HG03432 (cell line): ENCODE results near the gene PRMT7.

Experiments
- ATAC-seq: cut with Tn5 transposase; IDR thresholded peaks from one replicate; pipeline ENCODE4 v1.9.1; 2021; ENCODE audit warnings: mild to moderate bottlenecking, moderate library complexity; ENCODE audit not compliant: unreplicated experiment

PRMT7 gene

DNA sequence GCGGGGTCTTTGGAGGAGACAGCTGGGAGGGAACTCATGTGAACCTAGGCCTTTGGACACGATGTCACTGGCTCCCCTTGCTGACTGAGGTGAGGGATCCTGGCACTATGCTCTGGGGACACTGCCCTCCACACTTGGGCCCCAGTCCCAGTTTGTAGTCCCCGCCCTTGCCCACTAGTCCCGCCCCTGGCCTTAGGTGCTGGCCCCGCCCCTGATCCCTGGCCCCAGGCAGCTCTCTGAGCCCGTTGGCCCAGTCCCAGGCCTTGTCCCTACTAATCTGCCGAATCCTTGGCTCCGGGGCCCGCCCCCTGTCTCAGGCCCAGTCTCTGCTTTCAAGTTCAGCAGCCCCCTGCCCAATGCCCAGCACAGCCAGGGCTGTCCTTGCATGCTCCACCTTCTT, 76.5 kb downstream of the PRMT7 start:
- ATAC-seq: no peak

DNA sequence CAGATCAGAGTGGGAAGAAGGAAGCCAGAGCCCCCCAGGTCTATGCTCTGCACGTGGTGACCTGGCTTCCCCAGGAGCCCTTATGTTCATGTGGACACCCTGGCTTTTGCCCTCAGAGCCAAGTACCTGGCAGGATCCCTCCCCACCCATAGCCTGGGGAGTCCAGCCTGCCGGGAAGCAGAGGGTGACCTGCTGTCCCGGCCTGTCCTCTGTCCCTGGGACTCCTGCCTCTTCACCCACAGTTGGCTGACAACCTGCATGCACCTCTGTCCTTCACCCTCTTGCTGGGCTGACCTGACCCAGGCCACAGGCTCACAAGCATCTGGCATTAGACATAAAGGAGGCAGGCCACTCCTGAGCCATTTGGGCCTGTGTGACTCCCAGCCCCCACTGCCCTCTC, 77.3 kb downstream of the PRMT7 start:
- no peak for ATAC-seq

GRCh38 chr16:68389006-68389405, 78.2 kb downstream of the PRMT7 start:
- no peak for ATAC-seq

- no peak for ATAC-seq
Measured at GRCh38 chr16:68389750-68390371, 79.0 kb downstream of the PRMT7 start.

GRCh38 chr16:68393333-68393732, 82.5 kb downstream of the PRMT7 start:
- no peak for ATAC-seq

DNA sequence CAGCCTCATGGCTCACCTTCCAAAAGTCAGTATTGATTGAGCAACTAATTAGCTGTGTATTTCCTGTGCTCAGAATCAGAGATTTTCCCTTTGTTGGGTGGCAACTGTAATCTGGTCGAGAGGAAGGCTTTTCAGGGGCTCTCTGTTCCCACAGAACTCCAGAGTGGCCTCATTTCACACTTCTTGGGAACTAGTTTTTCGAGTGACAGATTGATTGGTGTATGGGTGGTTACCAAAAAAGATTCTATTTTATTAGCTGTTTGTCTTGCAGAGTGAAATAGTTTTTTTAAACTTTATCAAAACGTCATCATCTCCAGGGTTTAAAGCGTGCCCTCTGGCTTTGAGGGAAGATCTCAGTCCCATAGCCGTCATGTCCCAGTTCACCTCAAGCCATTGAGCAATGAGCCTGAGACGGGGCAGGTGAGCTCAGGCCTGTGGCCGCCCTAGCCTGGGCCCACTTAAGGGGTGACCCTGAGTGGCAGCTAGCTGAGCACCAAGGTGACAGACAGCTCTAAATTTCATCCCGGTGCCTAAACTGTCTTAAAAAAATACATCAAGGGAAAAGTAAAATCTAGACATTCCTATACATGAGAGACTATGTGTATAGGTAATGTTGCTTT, 84.5 kb downstream of the PRMT7 start:
- no peak for ATAC-seq

GRCh38 chr16:68395815-68396214, 85.0 kb downstream of the PRMT7 start:
- no peak for ATAC-seq

GRCh38 chr16:68396481-68396880, 85.7 kb downstream of the PRMT7 start:
- no peak for ATAC-seq

DNA sequence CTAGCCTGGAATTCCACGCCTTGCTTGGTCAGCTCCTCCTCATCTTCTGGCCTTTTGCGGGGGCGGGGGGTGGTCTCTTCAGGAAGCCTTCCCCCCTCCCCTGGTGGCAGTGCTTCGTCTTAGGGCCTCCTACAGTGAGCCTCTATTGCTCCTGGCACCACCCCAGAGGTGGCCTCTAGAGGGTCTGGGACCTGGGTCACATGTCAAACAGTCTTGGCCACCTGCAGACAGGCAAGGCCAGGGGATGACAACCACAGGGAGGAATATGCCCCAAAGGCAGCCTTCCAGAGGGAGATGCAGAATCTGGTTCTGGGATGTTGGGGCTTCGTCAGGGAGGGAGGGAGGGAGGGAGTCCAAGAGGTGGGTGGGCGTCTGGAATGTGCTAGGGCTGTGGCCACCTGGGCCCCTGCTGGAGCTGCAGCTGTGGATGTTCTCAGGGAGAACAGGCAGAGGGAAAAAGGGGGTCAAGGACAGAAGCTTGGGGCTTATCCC, 86.9 kb downstream of the PRMT7 start:
- no peak for ATAC-seq

DNA sequence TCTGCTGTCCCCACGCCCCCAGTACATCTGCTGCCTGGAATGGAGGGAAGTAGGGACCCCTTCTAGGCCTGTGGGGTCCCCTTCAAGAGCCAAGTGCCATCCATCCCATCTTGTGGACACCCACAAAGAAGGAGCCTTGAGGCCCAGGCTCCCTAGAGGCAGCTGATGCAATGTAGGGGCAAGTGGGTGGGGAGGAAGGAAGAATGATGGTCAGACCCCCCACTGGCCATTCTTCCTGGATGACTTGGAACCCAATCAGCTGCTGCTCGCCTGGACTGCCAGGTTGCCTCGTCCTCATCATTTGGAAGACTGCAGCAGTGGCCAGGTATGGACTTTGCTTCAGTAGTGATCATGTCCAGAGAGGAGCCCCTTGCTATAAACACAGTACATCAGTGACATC, 88.6 kb downstream of the PRMT7 start:
- ATAC-seq: no peak

DNA sequence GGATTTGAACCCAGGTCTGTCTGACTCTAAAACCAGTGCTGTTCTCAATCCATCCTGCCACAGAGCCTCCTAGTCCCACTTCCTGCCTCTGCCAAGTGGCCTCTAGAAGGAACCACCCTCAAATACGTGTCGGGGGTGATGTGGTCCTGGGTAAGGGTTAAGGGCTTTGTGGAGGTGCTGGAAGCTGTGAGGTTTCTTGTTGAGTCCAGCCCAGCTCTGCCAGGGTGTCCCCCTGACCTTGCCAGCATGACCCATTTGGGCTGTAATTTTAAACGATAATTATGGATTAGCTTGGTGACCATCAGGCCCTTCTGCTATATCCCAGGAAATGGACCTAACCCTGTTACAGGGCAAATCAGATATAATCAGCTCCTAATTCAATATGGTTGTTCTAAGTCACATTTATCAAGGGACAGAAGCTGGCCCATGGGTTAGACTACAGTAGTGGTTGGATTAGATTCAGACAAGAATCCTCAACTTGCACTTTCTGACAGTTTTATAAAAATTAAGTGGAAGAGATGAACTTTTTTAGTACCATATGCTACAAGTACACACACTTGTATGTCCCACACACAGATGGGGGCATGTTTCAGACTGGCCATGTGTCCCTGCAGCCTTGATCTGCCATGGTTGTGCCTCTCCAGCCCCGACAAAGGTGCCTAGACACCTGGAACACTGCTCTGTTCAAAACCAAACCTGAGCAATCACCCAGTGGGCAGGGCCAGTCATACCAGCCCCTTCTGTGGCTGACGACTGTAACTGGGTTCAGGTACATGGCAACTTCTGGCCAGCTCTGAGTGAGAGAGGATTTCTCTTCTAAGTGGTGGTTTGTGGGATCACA, 89.5 kb downstream of the PRMT7 start:
- ATAC-seq: no peak

DNA sequence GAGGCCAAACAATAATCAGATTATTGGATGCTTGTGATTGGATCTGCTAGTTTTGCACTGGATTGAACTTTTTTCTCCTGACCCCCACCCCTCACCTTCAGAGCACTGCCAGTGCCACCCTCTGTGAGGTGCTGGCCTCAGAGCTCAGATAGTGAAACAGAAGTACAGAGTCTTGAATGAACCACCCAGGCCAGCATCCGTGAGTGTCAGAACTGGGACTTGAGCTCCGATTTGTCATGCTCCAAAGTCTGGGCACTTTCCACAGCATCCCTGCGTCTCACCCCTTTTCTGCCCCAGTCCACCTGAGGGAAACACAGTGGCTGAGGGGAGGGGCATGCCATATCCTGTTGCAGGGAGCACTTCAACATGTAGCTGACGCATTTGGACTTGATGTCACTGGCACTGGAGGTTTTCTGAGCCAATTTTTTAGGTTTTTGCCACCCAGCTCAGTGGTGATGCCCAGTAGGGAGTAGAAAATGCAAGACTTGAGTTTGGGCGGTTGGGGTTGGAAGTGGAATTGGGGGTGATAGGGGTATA, 90.2 kb downstream of the PRMT7 start:
- ATAC-seq: no peak

DNA sequence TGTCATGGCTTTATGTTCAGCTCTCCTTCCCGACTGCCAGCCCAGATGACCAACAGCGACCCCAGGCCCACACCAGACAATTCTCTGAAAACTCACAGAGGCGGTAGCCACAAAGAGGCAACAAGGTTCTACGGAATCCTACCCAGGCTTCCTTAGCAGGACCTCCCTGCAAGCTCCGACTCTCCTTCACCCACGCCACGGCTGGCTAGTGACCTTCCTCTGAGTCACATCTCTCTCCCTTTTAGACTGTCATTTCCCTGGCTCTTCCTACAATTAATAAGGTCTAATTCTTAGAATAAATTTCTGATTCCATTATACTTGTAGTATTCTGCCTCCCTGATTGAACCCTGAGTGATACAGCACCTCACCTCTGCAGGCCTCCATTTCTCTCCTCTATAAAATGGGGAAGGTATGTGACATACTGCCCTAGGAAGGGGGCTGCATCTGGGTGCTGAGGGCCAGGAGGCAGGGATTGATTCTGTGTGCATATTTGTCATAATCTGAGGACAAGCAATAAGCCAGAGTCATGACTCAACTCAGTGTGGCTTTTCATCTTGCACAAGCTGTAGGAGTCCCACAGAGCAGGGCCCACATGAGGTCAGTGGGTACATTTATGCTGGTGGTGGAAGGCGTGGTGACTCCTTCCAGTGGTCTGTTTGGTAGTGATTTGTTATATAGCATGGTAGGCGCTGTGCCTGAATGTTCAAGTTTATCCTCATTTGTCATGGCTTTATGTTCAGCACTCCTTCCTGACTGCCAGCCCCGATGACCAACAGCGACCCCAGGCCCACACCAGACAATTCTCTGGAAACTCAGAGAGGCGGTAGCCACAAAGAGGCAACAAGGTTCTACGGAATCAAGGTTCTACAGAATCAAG, 91.3 kb downstream of the PRMT7 start:
- ATAC-seq: no peak

GRCh38 chr16:68402748-68403040, 91.9 kb downstream of the PRMT7 start:
- no peak for ATAC-seq

DNA sequence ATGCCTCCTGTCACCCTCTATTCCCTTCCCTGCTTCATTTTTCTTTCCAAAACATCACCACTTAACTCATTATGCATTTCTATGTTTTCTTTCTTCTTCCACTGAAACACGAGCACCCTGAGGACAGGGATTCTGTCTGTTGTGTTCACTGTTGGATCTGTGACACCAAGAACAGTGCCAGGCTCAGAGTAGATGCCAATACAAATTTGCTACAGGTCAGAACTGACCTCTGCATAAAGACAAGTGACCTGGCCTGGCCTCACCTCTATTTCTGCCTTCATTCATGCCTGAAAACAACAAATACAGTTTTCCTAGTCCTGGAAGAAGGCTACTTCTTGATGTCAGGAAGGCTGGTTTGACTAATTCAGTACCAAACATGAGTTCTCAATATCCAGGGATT, 92.4 kb downstream of the PRMT7 start:
- no peak for ATAC-seq

DNA sequence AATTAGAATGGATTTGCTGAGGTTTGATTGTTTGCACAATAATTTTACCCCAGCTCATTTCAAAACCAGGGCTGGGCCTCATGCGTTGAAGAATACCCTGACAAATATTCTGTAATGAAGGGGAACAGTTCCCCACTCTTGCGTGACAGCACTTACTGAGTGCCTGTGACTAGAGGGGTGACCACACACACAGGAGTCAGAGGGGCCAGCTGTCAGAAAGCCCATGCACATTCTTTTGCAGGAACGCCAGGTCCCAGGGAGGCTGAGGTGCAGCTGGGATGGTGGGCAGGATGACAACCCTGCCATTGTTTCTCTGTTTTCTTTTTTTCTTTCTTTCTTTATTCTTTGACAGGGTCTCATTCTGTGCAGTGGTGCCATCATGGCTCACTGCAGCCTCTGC, 92.9 kb downstream of the PRMT7 start:
- no peak for ATAC-seq

- ATAC-seq: no peak
Measured at GRCh38 chr16:68404736-68405345, 94.0 kb downstream of the PRMT7 start.

DNA sequence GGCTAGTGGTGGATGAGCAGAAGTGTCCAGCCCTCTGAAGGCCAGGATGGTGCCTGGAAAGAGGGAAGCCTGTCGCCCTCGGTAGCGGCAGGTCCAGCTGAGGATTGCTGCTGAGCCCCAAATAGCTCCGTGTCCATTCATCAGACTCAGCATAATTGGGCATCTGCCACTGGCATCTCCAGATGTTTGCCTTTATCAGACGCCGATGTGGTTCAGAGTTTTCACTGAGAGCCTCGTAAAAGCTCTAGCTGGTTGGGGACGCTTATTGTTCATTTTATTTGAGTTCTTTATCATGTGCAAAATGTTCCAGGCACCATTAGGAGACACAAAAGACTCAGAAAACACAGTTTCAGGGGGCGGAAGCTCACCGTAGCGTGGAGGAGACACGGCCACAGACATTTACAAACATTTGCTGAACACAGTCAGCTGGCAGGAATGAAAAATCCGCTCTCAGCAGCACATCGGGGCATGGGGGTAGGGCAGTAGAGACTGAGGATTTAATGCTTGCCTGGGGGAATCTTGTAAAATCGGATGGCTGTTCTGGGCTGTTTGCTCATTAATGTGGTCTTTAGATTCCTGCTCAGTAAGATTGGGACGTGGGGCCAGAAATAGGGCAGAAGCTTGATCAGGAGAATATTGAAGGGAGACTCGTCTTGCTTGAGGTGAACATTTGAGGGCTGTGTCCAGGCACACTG, 95.8 kb downstream of the PRMT7 start:
- no peak for ATAC-seq
